ENCODE data around the gene SCN5A.

Gene SCN5A

GRCh38 chr3:38622336-38622735 lies 27.2 kb downstream of the SCN5A start:
- DNase-seq (ENCODE audit: low read depth), result no peak

- DNase-seq (ENCODE audit: low read depth), result no peak
These were observed 29.3 kb downstream of the SCN5A start for GRCh38 chr3:38620236-38620635.

GRCh38 chr3:38618343-38618742 lies 31.1 kb downstream of the SCN5A start:
- no peak for DNase-seq (ENCODE audit: low read depth)

- DNase-seq (ENCODE audit: low read depth), result no peak
These were observed 31.9 kb downstream of the SCN5A start for GRCh38 chr3:38617586-38617985.

GRCh38 chr3:38617137-38617536 lies 32.4 kb downstream of the SCN5A start:
- DNase-seq (ENCODE audit: low read depth), result no peak

GRCh38 chr3:38616658-38617057 lies 32.8 kb downstream of the SCN5A start:
- DNase-seq (ENCODE audit: low read depth), result no peak

- DNase-seq (ENCODE audit: low read depth), result no peak
These were observed 33.4 kb downstream of the SCN5A start for GRCh38 chr3:38616111-38616510.

GRCh38 chr3:38614651-38615352 lies 34.7 kb downstream of the SCN5A start:
- no peak for DNase-seq (ENCODE audit: low read depth)

- no peak for DNase-seq (ENCODE audit: low read depth)
These were observed 35.4 kb downstream of the SCN5A start for GRCh38 chr3:38614091-38614490.

GRCh38 chr3:38613426-38613825 lies 36.1 kb downstream of the SCN5A start:
- no peak for DNase-seq (ENCODE audit: low read depth)

- DNase-seq (ENCODE audit: low read depth), result no peak
These were observed 37.6 kb downstream of the SCN5A start for GRCh38 chr3:38611866-38612265.

- no peak for DNase-seq (ENCODE audit: low read depth)
These were observed 38.6 kb downstream of the SCN5A start for GRCh38 chr3:38610934-38611333.

GRCh38 chr3:38610436-38610835 lies 39.1 kb downstream of the SCN5A start:
- no peak for DNase-seq (ENCODE audit: low read depth)

GRCh38 chr3:38609386-38610111 lies 39.9 kb downstream of the SCN5A start:
- DNase-seq (ENCODE audit: low read depth), result no peak

- DNase-seq (ENCODE audit: low read depth), result no peak
These were observed 40.5 kb downstream of the SCN5A start for GRCh38 chr3:38608961-38609360.

GRCh38 chr3:38608086-38608775 lies 41.3 kb downstream of the SCN5A start:
- DNase-seq (ENCODE audit: low read depth), result no peak

- no peak for DNase-seq (ENCODE audit: low read depth)
These were observed 42.9 kb downstream of the SCN5A start for GRCh38 chr3:38606561-38606960.

- DNase-seq (ENCODE audit: low read depth), result no peak
These were observed 43.5 kb downstream of the SCN5A start for GRCh38 chr3:38605981-38606380.

- DNase-seq (ENCODE audit: low read depth), result no peak
These were observed 45.2 kb downstream of the SCN5A start for GRCh38 chr3:38604246-38604645.

- no peak for DNase-seq (ENCODE audit: low read depth)
These were observed 45.8 kb downstream of the SCN5A start for GRCh38 chr3:38603731-38604131.

GRCh38 chr3:38602576-38603250 lies 46.8 kb downstream of the SCN5A start:
- DNase-seq (ENCODE audit: low read depth), result no peak

GRCh38 chr3:38601956-38602550 lies 47.4 kb downstream of the SCN5A start:
- DNase-seq (ENCODE audit: low read depth), result no peak
